NOMO-1 (cell line): ENCODE results near the gene NIT2.

Source experiments
- DNase-seq, 2 experiments: peaks; one replicate each; lab custom pipeline; 2025; ENCODE audit not compliant: unreplicated experiment in 2 of 2; lab: John Stamatoyannopoulos, UW

The NIT2 gene

GRCh38 chr3:100386437-100387074, 52.0 kb downstream of the NIT2 start:
- DNase-seq: no peak

- DNase-seq: no peak
Measured at GRCh38 chr3:100389025-100389424, 54.5 kb downstream of the NIT2 start.

GRCh38 chr3:100395679-100396431, 61.3 kb downstream of the NIT2 start:
- no peak for DNase-seq

GRCh38 chr3:100396967-100397366, 62.4 kb downstream of the NIT2 start:
- DNase-seq: no peak

- DNase-seq: no peak
Measured at GRCh38 chr3:100399341-100400071, 64.9 kb downstream of the NIT2 start.

- peak in 1 of 2 experiments; percentile 14 for DNase-seq
Measured at GRCh38 chr3:100400419-100400779, 65.8 kb downstream of the NIT2 start.

- DNase-seq: peak; percentile 90 to 94
Measured at GRCh38 chr3:100400780-100401673, 66.5 kb downstream of the NIT2 start, which contains the start of the genes LNP1 and TOMM70. Gene LNP1, plus strand, starts transcription at chr3:100401539. Its CDS starts 28,191 bp downstream, at chr3:100429730. Gene TOMM70, minus strand, starts transcription at chr3:100401089. Its CDS starts 140 bp downstream, at chr3:100400949.

- DNase-seq: peak in 1 of 2 experiments; percentile 70
Measured at GRCh38 chr3:100401674-100402041, 67.1 kb downstream of the NIT2 start.

- DNase-seq: peak in 1 of 2 experiments; percentile 22
Measured at GRCh38 chr3:100402256-100402655, 67.7 kb downstream of the NIT2 start.

- no peak for DNase-seq
Measured at GRCh38 chr3:100402891-100403290, 68.3 kb downstream of the NIT2 start.

GRCh38 chr3:100403362-100404249, 69.0 kb downstream of the NIT2 start:
- DNase-seq: no peak

GRCh38 chr3:100404250-100404548, 69.6 kb downstream of the NIT2 start:
- no peak for DNase-seq

GRCh38 chr3:100407164-100407563, 72.6 kb downstream of the NIT2 start:
- no peak for DNase-seq

GRCh38 chr3:100407977-100408532, 73.5 kb downstream of the NIT2 start:
- DNase-seq: no peak
